RWPE2 (cell line): ENCODE measurements around the gene TRAIP.
A peak's percentile ranks its signal among the peaks of the same experiment; 100 is the strongest.

ENCODE experiments used
- ATAC-seq: fragments of 200-7000 bp; cut with Tn5 transposase; 3 replicates; pipeline ENCODE4 v1.9.1; 2021; ENCODE audit warnings: low read depth
- DNase-seq: peaks from one replicate; pipeline ENCODE4 v3.0.0-alpha.2; 2020; ENCODE audit warnings: low spot score
- H3K27ac ChIP-seq: fragments of 450-650 bp; 2 replicates; pipeline ENCODE4 v1.5.1; 2017; ENCODE audit warnings: mild to moderate bottlenecking; ENCODE audit not compliant: poor library complexity, severe bottlenecking
- H3K27me3 ChIP-seq: fragments of 250-450 bp; sonication (Bioruptor Pico); 2 replicates; pipeline ENCODE4 v1.5.1; 2021; ENCODE audit warnings: mild to moderate bottlenecking, moderate library complexity; ENCODE audit not compliant: insufficient read depth, poor library complexity, severe bottlenecking
- H3K36me3 ChIP-seq: fragments of 250-450 bp; sonication (Bioruptor Pico); 2 replicates; pipeline ENCODE4 v1.5.1; 2020; ENCODE audit warnings: low read depth, mild to moderate bottlenecking, moderate library complexity
- H3K4me1 ChIP-seq: fragments of 250-450 bp; sonication (Bioruptor Pico); 2 replicates; pipeline ENCODE4 v1.5.1; 2021; ENCODE audit warnings: mild to moderate bottlenecking, moderate library complexity; ENCODE audit not compliant: insufficient read depth, poor library complexity, severe bottlenecking
- H3K4me3 ChIP-seq: fragments of 250-450 bp; sonication (Bioruptor Pico); 2 replicates; pipeline ENCODE4 v1.5.1; 2021; ENCODE audit warnings: mild to moderate bottlenecking, moderate library complexity; ENCODE audit not compliant: severe bottlenecking
- H3K9me3 ChIP-seq: fragments of 250-450 bp; sonication (Bioruptor Pico); 2 replicates; pipeline ENCODE4 v1.5.1; 2021; ENCODE audit warnings: mild to moderate bottlenecking, moderate library complexity; ENCODE audit not compliant: severe bottlenecking
- TF ChIP-seq, protein P1 (sequence below): fragments of 450-650 bp; IDR thresholded peaks from one replicate; pipeline ENCODE4 v1.5.1; 2017; ENCODE audit warnings: mild to moderate bottlenecking, moderate library complexity; ENCODE audit not compliant: poor library complexity, severe bottlenecking

Gene TRAIP

DNA sequence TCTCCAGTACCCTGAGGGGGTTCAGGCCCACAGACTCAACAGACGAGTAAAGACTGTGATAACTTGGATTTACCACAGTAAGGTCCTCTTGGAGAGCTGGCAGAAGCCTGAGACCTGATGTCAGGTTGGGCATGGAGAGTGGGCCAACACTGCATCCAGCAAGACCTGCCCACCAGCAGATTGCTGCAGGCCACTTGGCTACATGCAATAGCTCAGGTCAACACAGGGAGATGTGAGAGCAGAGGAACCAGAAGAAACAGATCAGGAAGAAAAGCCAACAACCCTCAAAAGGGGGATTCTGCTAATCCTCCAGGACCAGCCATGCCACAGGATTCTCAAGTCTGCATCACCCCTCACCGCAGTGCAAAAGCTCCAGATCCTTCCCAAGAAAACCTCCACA is 68.3 kb downstream of the TRAIP start:
- Histone ChIP-seq H3K27ac (no peak overlapping the region), H3K4me1 (peaks cover 11% of the 10 kb centered on the region), H3K27me3 (no peaks in the 10 kb centered on the region), H3K36me3 (peaks cover 19% of the 10 kb centered on the region), H3K4me3 (no peak overlapping the region), H3K9me3 (no peaks in the 10 kb centered on the region)
- DNase-seq, result no peak
- ATAC-seq, result no peak
- TF ChIP-seq, protein P1, sequence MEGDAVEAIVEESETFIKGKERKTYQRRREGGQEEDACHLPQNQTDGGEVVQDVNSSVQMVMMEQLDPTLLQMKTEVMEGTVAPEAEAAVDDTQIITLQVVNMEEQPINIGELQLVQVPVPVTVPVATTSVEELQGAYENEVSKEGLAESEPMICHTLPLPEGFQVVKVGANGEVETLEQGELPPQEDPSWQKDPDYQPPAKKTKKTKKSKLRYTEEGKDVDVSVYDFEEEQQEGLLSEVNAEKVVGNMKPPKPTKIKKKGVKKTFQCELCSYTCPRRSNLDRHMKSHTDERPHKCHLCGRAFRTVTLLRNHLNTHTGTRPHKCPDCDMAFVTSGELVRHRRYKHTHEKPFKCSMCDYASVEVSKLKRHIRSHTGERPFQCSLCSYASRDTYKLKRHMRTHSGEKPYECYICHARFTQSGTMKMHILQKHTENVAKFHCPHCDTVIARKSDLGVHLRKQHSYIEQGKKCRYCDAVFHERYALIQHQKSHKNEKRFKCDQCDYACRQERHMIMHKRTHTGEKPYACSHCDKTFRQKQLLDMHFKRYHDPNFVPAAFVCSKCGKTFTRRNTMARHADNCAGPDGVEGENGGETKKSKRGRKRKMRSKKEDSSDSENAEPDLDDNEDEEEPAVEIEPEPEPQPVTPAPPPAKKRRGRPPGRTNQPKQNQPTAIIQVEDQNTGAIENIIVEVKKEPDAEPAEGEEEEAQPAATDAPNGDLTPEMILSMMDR, result no peak

DNA sequence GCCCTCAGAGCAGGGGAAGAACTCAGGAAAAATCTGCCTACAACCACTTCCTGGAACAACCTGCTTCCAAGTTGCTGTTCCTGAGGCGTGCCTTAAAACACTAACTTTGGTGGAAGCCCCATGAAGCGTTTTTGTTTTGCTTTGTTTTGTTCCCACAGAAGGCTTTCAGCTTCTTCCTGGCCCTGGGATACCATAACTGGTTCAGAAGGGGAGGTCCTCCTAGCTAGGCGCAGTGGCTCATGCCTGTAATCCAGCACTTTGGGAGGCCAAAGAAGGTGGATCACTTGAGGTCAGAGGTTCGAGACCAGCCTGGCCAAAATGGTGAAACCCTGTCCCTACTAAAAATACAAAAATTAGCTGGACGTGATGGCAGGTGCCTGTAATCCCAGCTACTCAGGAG is 68.8 kb downstream of the TRAIP start:
- TF ChIP-seq, protein P1, result no peak
- no peak for ATAC-seq
- Histone ChIP-seq H3K4me3 (no peak overlapping the region), H3K36me3 (peaks cover 19% of the 10 kb centered on the region), H3K27ac (no peak overlapping the region), H3K9me3 (no peaks in the 10 kb centered on the region), H3K4me1 (peaks cover 11% of the 10 kb centered on the region), H3K27me3 (no peaks in the 10 kb centered on the region)
- DNase-seq, result no peak

DNA sequence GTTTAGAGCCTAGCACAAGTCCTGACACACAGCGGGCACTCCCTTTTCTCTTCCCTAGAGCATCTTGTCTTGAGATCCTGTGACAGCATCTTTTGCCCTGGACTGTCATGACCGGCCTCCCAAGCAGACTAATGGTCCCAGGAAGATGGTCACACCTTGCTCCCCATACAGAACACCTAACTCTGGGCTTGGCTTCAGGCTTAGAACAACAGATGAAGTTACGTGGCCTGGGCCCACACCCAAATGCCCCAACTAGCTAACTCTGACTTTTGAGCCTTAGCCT is 69.2 kb downstream of the TRAIP start:
- DNase-seq (no peak), ATAC-seq (no peak)
- Histone ChIP-seq H3K36me3 (peaks cover 19% of the 10 kb centered on the region), H3K4me3 (peak overlapping the region; percentile 75), H3K27me3 (no peaks in the 10 kb centered on the region), H3K27ac (peak overlapping the region; percentile 49), H3K4me1 (peaks cover 11% of the 10 kb centered on the region), H3K9me3 (no peaks in the 10 kb centered on the region)
- TF ChIP-seq, protein P1, result no peak

- Histone ChIP-seq H3K9me3 (no peaks in the 10 kb centered on the region), H3K27ac (peak within 1 kb of the TSS; percentile 49), H3K36me3 (peaks cover 21% of the 10 kb centered on the region), H3K4me1 (peaks cover 11% of the 10 kb centered on the region), H3K27me3 (no peaks in the 10 kb centered on the region), H3K4me3 (peak within 1 kb of the TSS; percentile 75)
- TF ChIP-seq, protein P1, result no peak
- ATAC-seq (peak; percentile 99), DNase-seq (peak; percentile 100)
These were observed 69.8 kb downstream of the TRAIP start, which contains the start of gene IP6K1 for GRCh38 chr3:49786357-49787181. IP6K1 (minus strand) TSS chr3:49786542; CDS start chr3:49748040, 38,502 bp downstream.
